Measurements from ENCODE around the gene HIRA. TPM values are rescaled to one million over a fixed set of nuclear protein-coding genes. Genes with fewer than 3 reads are reported as not detected.

The HIRA gene
- total and polyA plus RNA-seq, 2 of the 8 experiments (the other 6 are each of a cell fraction or from before 2014, with no cell fraction given): 34.9 to 67.2 TPM

DNA sequence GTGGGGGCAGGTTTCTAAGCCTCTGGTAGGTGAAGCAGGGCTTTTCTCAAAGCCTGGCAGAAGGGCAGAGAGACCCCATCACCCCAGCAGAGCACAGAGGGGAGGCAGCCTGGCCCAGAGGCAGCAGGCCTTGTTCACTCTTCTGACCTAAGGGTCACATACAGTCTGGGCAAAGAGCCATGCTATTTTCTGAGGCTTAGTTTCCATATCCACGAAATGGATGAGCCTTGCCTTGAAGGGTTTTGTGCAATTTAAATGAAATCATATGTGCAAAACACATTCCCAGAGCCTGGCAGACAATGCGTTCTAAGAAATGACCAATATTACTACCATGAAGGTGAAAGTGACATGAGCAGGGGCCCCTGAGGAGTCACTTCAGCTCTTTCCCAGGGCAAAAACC is 44.5 kb downstream of the HIRA start (continued):
- TF ChIP-seq, protein P1, sequence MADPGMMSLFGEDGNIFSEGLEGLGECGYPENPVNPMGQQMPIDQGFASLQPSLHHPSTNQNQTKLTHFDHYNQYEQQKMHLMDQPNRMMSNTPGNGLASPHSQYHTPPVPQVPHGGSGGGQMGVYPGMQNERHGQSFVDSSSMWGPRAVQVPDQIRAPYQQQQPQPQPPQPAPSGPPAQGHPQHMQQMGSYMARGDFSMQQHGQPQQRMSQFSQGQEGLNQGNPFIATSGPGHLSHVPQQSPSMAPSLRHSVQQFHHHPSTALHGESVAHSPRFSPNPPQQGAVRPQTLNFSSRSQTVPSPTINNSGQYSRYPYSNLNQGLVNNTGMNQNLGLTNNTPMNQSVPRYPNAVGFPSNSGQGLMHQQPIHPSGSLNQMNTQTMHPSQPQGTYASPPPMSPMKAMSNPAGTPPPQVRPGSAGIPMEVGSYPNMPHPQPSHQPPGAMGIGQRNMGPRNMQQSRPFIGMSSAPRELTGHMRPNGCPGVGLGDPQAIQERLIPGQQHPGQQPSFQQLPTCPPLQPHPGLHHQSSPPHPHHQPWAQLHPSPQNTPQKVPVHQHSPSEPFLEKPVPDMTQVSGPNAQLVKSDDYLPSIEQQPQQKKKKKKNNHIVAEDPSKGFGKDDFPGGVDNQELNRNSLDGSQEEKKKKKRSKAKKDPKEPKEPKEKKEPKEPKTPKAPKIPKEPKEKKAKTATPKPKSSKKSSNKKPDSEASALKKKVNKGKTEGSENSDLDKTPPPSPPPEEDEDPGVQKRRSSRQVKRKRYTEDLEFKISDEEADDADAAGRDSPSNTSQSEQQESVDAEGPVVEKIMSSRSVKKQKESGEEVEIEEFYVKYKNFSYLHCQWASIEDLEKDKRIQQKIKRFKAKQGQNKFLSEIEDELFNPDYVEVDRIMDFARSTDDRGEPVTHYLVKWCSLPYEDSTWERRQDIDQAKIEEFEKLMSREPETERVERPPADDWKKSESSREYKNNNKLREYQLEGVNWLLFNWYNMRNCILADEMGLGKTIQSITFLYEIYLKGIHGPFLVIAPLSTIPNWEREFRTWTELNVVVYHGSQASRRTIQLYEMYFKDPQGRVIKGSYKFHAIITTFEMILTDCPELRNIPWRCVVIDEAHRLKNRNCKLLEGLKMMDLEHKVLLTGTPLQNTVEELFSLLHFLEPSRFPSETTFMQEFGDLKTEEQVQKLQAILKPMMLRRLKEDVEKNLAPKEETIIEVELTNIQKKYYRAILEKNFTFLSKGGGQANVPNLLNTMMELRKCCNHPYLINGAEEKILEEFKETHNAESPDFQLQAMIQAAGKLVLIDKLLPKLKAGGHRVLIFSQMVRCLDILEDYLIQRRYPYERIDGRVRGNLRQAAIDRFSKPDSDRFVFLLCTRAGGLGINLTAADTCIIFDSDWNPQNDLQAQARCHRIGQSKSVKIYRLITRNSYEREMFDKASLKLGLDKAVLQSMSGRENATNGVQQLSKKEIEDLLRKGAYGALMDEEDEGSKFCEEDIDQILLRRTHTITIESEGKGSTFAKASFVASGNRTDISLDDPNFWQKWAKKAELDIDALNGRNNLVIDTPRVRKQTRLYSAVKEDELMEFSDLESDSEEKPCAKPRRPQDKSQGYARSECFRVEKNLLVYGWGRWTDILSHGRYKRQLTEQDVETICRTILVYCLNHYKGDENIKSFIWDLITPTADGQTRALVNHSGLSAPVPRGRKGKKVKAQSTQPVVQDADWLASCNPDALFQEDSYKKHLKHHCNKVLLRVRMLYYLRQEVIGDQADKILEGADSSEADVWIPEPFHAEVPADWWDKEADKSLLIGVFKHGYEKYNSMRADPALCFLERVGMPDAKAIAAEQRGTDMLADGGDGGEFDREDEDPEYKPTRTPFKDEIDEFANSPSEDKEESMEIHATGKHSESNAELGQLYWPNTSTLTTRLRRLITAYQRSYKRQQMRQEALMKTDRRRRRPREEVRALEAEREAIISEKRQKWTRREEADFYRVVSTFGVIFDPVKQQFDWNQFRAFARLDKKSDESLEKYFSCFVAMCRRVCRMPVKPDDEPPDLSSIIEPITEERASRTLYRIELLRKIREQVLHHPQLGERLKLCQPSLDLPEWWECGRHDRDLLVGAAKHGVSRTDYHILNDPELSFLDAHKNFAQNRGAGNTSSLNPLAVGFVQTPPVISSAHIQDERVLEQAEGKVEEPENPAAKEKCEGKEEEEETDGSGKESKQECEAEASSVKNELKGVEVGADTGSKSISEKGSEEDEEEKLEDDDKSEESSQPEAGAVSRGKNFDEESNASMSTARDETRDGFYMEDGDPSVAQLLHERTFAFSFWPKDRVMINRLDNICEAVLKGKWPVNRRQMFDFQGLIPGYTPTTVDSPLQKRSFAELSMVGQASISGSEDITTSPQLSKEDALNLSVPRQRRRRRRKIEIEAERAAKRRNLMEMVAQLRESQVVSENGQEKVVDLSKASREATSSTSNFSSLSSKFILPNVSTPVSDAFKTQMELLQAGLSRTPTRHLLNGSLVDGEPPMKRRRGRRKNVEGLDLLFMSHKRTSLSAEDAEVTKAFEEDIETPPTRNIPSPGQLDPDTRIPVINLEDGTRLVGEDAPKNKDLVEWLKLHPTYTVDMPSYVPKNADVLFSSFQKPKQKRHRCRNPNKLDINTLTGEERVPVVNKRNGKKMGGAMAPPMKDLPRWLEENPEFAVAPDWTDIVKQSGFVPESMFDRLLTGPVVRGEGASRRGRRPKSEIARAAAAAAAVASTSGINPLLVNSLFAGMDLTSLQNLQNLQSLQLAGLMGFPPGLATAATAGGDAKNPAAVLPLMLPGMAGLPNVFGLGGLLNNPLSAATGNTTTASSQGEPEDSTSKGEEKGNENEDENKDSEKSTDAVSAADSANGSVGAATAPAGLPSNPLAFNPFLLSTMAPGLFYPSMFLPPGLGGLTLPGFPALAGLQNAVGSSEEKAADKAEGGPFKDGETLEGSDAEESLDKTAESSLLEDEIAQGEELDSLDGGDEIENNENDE (IDR thresholded peaks at IDR 0.05; ENCODE audit: insufficient replicate concordance, low read length): no peak
- TF ChIP-seq NANOG (IDR thresholded peaks at IDR 0.05; ENCODE audit: insufficient read depth, low read depth, low read length, poor library complexity, severe bottlenecking) (no peak), TEAD4 (IDR thresholded peaks at IDR 0.05; ENCODE audit: low read depth, low read length) (no peak), SP1 (IDR thresholded peaks at IDR 0.05; ENCODE audit: low read depth, low read length) (no peak), PHF8 (conservative IDR thresholded peaks at IDR 0.05; ENCODE audit: low read depth, low read length) (no peak)
